Stimulated activated CD4-positive, alpha-beta T cell treated with anti-CD3 and anti-CD28 coated beads, Interleukin-12 subunit alpha, Interleukin-12 subunit beta, amount 100 ng/mL, for 4 hours (primary cell): ENCODE data around the gene NPL.

ENCODE experiments used
- DNase-seq: peaks from one replicate; pipeline ENCODE4 v3.0.0-alpha.2; 2020

The NPL gene

GRCh38 chr1:182789138-182790076, at the start of gene NPL:
TSS of gene NPL (plus strand) at chr1:182789773. CDS start at chr1:182794372, 4,599 bp downstream.
- DNase-seq, result peak; percentile 81

GRCh38 chr1:182740120-182740519, 49.5 kb upstream of the NPL start:
- DNase-seq, result no peak

- DNase-seq, result no peak
These were observed 46.8 kb upstream of the NPL start for GRCh38 chr1:182742780-182743179.

GRCh38 chr1:182752077-182752988, 37.2 kb upstream of the NPL start:
- no peak for DNase-seq

GRCh38 chr1:182754087-182754486, 35.5 kb upstream of the NPL start:
- DNase-seq, result no peak

- DNase-seq, result no peak
These were observed 34.8 kb upstream of the NPL start for GRCh38 chr1:182754543-182755314.

GRCh38 chr1:182755632-182756031, 33.9 kb upstream of the NPL start:
- no peak for DNase-seq

GRCh38 chr1:182756423-182756822, 33.1 kb upstream of the NPL start:
- no peak for DNase-seq

- DNase-seq, result no peak
These were observed 27.9 kb upstream of the NPL start for GRCh38 chr1:182761396-182762395.

GRCh38 chr1:182762536-182762935, 27.0 kb upstream of the NPL start:
- no peak for DNase-seq

- no peak for DNase-seq
These were observed 25.4 kb upstream of the NPL start for GRCh38 chr1:182764029-182764727.

GRCh38 chr1:182765391-182765790, 24.2 kb upstream of the NPL start:
- DNase-seq, result no peak

- no peak for DNase-seq
These were observed 23.5 kb upstream of the NPL start for GRCh38 chr1:182766050-182766449.

GRCh38 chr1:182766881-182767645, 22.5 kb upstream of the NPL start:
- no peak for DNase-seq

GRCh38 chr1:182768963-182769362, 20.6 kb upstream of the NPL start:
- DNase-seq, result no peak

GRCh38 chr1:182770232-182770631, 19.3 kb upstream of the NPL start:
- DNase-seq, result no peak

GRCh38 chr1:182771187-182771984, 18.2 kb upstream of the NPL start:
- DNase-seq, result no peak

GRCh38 chr1:182777386-182777785, 12.2 kb upstream of the NPL start:
- DNase-seq, result no peak

GRCh38 chr1:182778862-182779261, 10.7 kb upstream of the NPL start:
- no peak for DNase-seq
